Renal cortical epithelial cell (primary cell): ENCODE results near the gene HMGN4. TPM values are rescaled to one million over a fixed set of nuclear protein-coding genes. Genes with fewer than 3 reads are reported as not detected.

Experiments used
- DNase-seq: peaks from one replicate; pipeline ENCODE4 v3.0.0-alpha.2; 2011; ENCODE audit warnings: low read depth
- total RNA-seq: library from RNA; depleted of rRNA; stranded (reverse); fragments of >200 nt; gene quantifications from 2 replicates; pipeline ENCODE4 v1.2.3, GENCODE V29; 2014

HMGN4 gene
- total RNA-seq, 1 donor from 2014 or later = 117 TPM

DNA sequence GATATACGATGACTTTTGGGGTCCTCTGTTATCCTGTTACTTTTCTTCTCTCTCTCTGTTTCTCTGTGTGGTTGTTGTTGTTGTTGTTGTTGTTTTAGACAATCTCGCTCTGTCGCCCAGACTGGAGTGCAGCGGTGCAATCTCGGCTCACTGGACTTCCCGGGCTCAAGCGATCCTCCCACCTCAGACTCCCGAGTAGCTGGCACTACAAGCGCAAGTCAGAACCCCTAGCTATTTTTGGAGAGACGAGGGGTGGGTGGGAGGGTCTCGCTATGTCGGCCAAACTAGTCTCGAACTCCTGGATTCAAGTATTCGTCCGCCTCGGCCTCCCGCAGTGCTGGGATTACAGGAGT, 39.5 kb downstream of the HMGN4 start:
- DNase-seq = no peak

DNA sequence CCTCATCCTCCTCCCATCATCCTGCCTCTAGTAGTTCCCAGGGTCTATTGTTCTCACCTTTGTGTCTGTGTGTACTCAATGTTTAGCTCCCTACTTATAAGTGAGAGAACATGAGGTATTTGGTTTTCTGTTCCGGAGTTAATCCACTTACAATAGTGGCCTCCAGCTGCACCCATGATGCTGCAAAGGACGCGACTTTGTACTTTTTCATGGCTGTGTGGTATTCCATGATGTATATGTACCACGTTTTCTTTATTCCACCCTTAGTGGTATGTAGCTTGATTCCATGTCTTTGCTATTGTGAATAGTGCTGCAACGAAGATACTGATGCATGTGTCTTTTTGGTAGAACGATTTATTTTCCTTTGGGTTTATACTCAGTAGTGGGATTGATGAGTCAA, 40.1 kb downstream of the HMGN4 start:
- no peak for DNase-seq

GRCh38 chr6:26578741-26579140, 40.6 kb downstream of the HMGN4 start:
- DNase-seq = no peak

- no peak for DNase-seq
Observed at GRCh38 chr6:26581164-26581915, 43.2 kb downstream of the HMGN4 start.

DNA sequence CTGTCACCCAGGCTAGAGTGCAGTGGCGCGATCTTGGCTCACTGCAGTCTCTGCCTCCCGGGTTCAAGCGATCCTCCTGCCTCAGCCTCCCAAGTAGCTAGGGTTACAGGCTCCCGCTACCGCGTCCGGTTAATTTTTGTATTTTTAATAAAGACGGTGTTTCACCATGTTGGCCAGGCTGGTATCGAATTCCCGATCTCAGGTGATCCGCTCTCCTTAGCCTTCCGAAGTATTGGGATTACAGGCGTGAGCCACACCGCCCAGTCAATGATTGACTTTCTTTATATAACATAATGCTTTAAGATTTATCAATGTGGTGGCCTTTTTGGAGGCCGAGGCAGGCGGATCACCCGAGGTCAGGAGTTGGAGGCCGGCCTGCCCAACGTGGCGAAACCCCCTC, 50.8 kb downstream of the HMGN4 start:
- DNase-seq = no peak

- DNase-seq = no peak
Observed at GRCh38 chr6:26592649-26593048, 54.5 kb downstream of the HMGN4 start.

GRCh38 chr6:26593278-26594130, 55.3 kb downstream of the HMGN4 start:
- DNase-seq = no peak

- DNase-seq = no peak
Observed at GRCh38 chr6:26594131-26594498, 55.9 kb downstream of the HMGN4 start.

- peak; percentile 53 for DNase-seq
Observed at GRCh38 chr6:26594730-26595632, 56.8 kb downstream of the HMGN4 start.

GRCh38 chr6:26595669-26596269, 57.6 kb downstream of the HMGN4 start:
- peak; percentile 66 for DNase-seq

Other genes starting within 250 kb of the HMGN4 start
- gene BTN3A2, start 173.2 kb upstream of the HMGN4 start, total RNA-seq = 22.7 and 24.3 TPM in 2 replicates
- gene BTN2A2, start 155.3 kb upstream of the HMGN4 start, total RNA-seq = 17.2 and 33.9 TPM in 2 replicates
- 15.1 and 18.4 TPM in 2 replicates for gene BTN3A1, start 136.1 kb upstream of the HMGN4 start, total RNA-seq
- 10.1 and 10.6 TPM in 2 replicates for gene BTN3A3, start 97.9 kb upstream of the HMGN4 start, total RNA-seq
- gene BTN2A1, start 80.4 kb upstream of the HMGN4 start, total RNA-seq = 8.2 and 13.5 TPM in 2 replicates
- not detected in 2 replicates for gene BTN1A1, start 38.1 kb upstream of the HMGN4 start, total RNA-seq
- gene ABT1, start 58.6 kb downstream of the HMGN4 start, total RNA-seq = 9.1 and 14.6 TPM in 2 replicates
- gene ZNF322, start 121.4 kb downstream of the HMGN4 start, total RNA-seq = 12.9 and 22.2 TPM in 2 replicates